HG03520 (cell line): ENCODE results near the gene VIPR2.
"Not testable (repeated sequence)": the region's sequence is repeated elsewhere in the genome, so short reads cannot be mapped to it uniquely, and the experiment has no call there.

ENCODE experiments used
- ATAC-seq: cut with Tn5 transposase; IDR thresholded peaks from one replicate; pipeline ENCODE4 v1.9.1; 2021; ENCODE audit warnings: mild to moderate bottlenecking, moderate library complexity; ENCODE audit not compliant: unreplicated experiment

VIPR2 gene

GRCh38 chr7:159140170-159140910, 4.3 kb downstream of the VIPR2 start:
- ATAC-seq = no peak

DNA sequence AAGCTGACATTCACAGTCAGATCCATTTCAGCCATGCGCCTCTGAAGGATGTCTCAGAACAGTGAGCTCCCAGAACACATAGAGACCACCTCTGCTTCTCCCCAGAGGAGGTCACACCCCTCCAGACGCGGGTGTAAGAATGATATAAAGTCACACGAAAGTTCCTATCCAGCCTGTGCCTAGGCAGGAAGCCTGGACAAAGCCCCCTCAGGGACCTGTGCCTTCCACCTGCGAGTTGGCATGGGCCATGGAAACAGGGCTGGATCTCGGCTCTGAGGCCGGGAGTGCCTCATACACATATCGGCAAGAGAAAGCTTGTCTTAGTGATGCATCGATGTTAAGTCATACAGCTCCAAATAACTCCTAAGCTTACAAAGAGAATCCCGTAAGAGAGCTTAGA, 5.0 kb downstream of the VIPR2 start:
- no peak for ATAC-seq

DNA sequence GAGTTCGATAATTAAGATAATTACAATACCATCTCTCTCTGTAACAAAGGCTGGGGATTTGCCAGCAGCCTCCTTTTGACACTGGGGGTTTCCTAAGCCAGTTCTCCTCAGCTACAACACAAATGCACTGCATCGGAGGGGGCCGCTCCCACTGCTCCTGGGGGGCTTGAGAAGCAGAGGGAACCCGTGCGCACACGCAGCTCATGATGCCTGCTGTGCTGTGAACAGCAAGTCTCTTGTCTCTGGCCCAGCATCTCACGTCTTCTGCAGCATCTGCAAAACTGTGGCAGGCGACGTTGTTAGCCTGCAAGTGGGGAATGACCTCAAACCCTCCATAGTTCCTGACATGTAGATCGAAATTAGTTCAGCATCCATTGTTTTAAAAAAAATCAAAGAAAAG, 5.5 kb downstream of the VIPR2 start:
- ATAC-seq = no peak

GRCh38 chr7:159138508-159138907, 6.2 kb downstream of the VIPR2 start:
- no peak for ATAC-seq

- no peak for ATAC-seq
These were observed 6.8 kb downstream of the VIPR2 start for GRCh38 chr7:159137906-159138305.

DNA sequence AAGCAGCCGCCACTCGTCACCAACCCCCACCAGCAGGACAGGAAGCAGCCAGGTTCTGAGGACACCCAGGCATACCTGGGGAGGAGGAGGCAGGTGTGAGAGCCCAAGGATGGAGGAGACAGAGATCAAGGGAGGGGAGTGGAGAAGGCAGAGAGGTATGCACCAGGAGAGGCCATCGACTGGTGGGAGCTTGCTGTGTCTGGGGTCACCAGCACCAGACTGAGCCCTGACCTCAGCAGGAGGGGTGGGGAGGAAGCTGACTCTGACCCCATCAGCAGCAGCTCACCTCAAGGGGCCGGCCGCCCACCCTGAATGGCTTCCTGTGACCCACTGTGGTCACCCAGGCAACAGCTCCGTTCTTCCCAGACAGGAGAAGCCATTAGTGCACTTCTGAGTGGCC, 7.8 kb downstream of the VIPR2 start:
- no peak for ATAC-seq

GRCh38 chr7:159136442-159136841, 8.2 kb downstream of the VIPR2 start:
- ATAC-seq = no peak

- no peak for ATAC-seq
These were observed 8.7 kb downstream of the VIPR2 start for GRCh38 chr7:159136013-159136412.

DNA sequence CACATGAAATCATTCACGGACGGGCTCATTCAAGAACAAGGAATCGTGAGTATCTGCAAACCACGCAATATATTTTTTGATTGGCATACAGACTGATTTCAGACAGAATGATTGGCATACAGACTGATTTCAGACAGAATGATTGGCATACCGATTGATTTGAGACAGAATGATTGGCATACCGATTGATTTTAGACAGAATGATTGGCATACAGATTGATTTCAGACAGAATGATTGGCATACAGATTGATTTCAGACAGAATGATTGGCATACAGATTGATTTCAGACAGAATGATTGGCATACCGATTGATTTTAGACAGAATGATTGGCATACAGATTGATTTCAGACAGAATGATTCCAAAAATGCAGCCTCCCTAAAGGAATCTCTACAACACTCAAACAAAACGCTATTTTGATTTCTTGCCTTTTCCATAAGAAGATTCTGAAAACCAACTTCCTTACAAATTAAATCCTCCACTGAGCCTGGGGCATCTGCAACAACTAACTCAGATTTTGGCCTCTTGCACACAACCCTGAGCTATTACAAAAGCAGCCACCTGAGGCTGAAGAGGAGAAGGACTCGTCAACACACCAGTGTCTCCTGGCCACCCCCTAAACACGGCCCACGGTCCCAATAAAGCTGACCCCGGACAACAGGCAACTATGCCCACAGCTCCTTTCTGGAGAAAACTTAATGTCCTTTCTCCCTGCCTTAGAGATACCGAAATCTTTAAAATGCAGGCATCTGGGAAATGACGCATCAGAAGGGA, 11.8 kb downstream of the VIPR2 start:
- not testable (repeated sequence) for ATAC-seq

DNA sequence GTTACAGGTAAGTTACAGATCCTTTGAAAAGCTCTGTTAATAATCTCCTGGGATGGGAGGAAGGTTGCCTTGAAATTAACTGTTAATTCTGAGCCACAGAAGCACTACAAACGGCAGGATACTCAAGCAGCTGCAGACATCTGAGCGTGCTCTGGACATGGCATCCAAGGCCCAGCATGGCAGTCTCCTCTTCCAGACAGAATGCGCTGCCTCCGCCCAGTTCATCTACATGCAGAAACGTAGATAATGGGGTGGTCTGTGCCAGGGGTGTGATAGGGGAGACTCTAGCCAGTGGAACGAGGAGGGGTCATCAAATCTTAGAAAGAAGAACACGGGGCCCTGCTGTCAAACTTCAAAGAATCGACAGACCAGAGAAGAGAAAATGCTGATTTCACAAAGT, 13.8 kb downstream of the VIPR2 start:
- ATAC-seq = no peak

DNA sequence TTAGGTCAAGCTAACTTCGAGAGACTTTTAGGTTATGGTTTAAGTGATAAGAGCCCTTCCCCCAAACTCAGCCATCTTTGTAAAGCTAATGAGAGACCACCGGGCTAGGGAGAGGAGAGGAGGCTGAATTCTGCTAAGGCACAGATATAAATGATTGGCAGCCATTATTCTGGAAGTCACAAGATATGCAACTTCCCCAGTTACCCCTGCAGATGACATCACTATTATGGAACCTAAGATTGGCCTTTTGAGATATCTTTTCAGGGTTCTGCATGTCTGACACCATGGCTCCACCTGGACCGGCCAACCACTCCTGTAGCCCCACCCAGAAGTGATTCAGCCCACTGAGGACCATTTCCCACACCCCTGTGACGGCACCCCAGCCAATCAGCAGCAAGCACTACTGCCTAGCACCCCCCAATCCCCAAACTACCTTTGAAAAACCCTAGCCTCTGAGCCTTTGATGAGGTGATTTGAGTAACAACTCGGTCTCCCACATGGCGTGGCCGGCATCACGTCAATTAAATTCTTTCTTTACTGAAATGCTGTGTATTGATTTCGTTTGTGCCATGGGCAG, 14.4 kb downstream of the VIPR2 start:
- ATAC-seq = no peak

GRCh38 chr7:159128767-159129166, 15.9 kb downstream of the VIPR2 start:
- no peak for ATAC-seq

GRCh38 chr7:159127691-159128642, 16.7 kb downstream of the VIPR2 start:
- ATAC-seq = no peak

GRCh38 chr7:159126311-159127260, 18.1 kb downstream of the VIPR2 start:
- ATAC-seq = no peak

DNA sequence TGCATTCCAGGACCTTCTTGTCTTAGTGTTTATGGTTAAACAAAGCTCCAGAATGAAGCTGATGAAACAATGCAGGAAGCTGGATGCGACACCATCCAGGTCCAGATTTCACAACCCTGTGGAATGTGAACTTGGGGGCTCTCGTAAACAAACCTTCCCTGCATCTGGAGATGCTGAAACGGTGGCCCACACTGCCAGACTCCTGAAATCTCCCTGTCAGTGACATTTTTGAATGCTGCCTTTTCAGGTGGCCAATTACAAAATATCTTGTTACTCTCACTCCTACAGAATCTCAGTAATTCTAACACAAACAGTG, 18.8 kb downstream of the VIPR2 start:
- no peak for ATAC-seq

- no peak for ATAC-seq
These were observed 19.3 kb downstream of the VIPR2 start for GRCh38 chr7:159125104-159125954.

- not testable (repeated sequence) for ATAC-seq
These were observed 20.9 kb downstream of the VIPR2 start for GRCh38 chr7:159123793-159124192.

GRCh38 chr7:159123294-159123693, 21.4 kb downstream of the VIPR2 start:
- ATAC-seq = not testable (repeated sequence)

DNA sequence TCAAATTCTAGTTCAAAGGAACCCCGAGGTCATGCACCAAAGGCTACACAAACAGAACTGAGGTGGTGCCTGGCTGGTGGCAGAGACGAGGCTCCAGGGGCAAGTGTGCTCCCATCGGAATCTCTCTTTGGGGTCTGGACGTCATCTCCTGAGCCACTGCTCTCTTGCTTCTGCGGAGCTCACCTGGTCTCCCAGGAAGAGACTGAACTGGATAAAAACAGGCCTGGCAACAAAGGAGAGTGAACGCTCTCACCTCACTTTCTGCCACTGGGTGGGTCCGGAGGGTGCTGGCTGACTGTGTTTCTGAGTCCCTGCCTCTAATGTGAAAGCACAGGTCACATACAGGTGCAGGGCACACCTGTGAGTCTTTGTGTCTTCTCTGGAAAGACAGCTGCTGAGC, 22.4 kb downstream of the VIPR2 start:
- ATAC-seq = no peak
